ENCODE results near the gene FKBP10.

The FKBP10 gene

DNA sequence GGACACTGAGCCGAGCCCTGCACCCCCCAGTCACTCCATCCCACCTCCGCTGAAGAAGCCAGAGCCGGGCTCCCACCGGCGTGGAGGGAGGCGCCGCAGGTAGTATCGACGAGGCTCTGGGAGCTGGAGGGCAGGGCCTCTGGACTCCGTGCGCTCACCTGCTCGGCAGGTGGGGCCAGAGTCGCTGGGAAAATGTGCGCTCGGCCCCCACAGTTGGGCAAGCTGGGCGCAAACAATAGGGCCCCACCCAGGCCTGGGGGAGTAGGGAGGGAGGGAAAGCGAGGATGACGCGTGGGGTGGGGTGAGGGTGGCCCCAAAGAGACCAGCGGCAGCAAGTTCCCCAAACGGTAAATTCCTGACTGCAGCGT lies 27.0 kb upstream of the FKBP10 start:
- TF ChIP-seq, protein P1, sequence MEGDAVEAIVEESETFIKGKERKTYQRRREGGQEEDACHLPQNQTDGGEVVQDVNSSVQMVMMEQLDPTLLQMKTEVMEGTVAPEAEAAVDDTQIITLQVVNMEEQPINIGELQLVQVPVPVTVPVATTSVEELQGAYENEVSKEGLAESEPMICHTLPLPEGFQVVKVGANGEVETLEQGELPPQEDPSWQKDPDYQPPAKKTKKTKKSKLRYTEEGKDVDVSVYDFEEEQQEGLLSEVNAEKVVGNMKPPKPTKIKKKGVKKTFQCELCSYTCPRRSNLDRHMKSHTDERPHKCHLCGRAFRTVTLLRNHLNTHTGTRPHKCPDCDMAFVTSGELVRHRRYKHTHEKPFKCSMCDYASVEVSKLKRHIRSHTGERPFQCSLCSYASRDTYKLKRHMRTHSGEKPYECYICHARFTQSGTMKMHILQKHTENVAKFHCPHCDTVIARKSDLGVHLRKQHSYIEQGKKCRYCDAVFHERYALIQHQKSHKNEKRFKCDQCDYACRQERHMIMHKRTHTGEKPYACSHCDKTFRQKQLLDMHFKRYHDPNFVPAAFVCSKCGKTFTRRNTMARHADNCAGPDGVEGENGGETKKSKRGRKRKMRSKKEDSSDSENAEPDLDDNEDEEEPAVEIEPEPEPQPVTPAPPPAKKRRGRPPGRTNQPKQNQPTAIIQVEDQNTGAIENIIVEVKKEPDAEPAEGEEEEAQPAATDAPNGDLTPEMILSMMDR (IDR thresholded peaks at IDR 0.05), result no peak

DNA sequence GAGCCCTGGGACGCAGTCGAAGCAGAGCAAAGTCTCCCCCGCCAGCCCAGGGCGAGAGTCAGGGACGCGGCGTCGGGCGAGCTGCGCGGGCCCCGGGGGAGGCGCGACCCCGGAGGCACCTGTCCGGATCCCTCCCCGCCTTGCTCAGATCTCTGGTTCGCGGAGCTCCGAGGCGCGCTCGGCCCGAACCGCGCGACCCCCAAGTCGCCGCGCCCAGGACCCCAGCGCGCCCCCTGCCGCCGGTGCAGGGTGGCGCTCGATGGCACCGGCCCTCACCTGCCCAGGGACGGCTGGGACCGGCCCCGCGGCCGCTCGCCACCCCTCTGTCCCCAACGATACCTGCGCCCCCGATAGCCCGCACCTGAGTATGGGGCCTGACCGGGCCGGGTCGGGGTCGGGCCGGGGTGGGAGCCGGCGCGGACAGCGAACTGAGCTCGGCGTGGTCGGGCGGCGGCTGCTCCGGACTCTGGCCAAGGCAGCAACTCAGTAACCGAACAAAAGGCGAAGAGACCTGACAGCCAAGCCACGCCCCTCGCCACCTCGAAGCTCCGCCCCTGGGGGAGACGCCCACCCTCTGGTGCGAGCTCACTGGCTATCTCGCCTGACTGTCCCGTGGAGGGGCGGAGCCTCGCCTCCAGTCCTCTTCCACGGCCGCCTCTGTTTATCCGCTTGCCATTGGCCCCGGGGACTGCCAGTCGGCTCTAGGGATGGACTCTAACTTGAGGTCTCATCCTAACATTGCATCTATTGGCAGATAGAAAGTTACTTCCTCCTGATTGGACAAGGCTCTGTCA lies 26.4 kb upstream of the FKBP10 start, which contains the start of gene JUP:
Gene JUP (minus strand): TSS at position 485 of the 794 bp plus-strand sequence. CDS start 14,857 bp downstream, outside the sequence.
- TF ChIP-seq, protein P1 (IDR thresholded peaks at IDR 0.05), result peak; percentile 91

DNA sequence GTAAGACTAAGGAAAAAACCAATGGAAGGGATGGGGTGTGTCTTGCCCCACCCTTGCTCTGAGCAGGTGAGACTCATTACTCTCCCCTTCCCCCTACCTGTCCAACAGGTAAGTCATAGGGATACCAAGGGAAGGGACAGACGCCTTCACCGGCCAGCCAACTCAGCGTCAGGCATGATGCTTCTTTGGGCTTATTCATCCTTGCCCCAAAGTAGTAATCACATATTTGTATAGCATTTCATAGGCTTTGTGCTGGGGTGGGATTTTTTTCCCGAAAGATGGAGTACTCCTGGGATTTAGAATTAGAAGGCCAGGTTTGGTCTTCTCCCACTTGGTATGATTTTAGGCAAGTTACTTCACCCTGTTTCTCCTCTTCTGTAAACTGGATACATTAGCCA lies 25.8 kb upstream of the FKBP10 start:
- TF ChIP-seq, protein P1 (IDR thresholded peaks at IDR 0.05), result no peak

DNA sequence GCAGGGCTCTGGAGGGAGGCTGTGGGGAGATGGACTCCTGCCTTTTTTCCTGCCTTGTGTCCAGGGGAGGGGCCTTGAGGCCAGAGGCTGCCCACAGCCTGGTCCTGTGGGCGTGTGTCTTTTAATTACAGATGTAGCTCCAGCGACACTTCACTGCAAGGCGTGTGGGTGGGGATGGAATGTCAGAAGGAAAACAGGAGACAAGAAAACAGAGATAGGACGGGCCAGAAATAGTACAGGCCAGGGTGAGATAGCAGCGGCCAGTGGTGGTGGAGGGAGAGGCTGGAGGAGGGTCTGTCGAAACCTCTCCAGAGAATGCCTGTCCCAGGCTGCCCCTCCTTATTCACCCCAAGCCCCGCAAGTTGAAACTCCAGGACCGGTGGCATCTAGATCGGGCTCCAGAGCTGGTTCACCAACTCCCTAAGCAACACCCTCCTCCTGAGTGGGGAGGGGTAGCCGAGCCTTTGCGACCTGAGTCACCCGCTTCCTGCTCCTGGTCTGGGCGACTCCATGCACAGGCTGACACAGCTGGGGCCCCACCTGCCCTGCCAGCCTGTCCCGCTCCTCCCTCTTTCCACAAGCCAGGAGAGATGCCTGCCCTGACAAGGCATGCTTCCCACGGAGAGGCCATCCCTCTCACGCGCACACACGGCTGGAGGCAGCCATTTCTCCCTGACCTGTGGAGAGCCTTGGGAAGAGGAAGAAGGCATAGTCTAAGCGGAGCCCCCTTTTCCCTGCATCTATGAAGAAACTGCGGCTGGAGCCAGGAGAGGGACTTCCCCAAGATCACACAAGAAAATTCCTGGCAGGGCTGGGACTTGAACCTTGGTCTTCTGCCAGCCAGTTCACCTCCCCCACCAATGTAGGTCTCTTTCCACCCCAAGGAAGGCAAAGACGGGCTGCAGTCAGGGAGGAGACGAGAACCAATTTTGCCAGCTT lies 19.7 kb upstream of the FKBP10 start:
- TF ChIP-seq, protein P1 (IDR thresholded peaks at IDR 0.05), result no peak

DNA sequence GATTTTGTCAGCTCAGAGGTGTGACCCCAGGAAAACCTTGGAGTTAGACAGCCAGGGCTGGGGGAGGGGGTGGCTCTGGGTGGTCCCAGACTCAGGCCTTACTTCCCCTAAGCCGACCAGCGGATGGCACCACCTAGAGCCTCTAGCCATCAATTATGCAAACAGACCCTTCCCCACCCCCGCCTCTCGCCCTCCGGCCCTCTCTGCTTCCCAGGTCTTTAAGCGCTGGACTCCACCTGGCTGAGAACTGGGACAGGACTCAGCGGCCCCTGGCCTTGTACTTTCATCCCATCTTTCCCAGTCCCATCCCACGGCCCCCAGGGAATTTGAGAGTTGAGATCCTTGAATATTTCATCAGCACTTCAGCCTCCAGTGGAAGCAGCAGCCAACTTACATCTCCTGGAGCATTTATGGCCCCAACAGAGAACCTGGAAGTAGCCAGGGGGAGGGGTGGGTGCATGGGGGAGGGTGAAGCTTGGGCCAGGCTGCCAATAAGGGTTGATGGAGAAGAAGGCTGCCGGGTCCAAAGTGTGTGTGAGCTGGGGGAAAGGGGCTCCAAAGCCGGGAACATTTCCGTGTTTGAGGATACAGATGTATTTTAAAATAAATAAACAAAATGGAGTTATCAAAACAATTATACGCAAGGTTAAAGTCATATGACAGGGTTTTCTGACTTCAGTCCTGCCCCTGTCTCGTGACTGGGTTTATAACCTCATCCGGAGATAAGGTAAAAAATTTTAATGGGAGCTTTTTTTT lies 18.8 kb upstream of the FKBP10 start:
- TF ChIP-seq, protein P1 (IDR thresholded peaks at IDR 0.05), result no peak

DNA sequence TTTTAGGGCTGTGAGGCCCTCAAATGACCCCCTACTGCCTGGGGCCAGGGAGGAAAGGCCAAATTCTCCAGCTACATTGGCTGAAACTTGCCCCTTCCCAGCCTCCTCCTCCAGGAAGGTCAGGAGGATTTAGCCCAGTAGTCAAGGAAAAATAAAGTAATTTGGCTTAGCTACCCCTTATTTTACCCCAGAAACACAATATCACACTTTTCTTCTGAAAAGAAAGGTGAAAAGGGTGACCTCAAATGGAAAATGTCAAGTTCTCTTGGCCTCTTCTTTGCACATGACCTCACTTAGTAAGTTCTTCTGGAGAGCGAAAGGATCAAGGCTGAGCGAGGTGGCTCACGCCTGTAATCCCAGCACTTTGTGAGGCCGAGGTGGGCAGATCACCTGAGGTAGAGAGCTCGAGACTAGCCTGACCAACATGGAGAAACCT lies 18.2 kb upstream of the FKBP10 start:
- TF ChIP-seq, protein P1 (IDR thresholded peaks at IDR 0.05), result no peak

Data from LNCAP (cell line).